Measurements from ENCODE around the gene TSHZ2. TPM values are rescaled to one million over a fixed set of nuclear protein-coding genes. Genes with fewer than 3 reads are reported as not detected.

Gene TSHZ2
- total RNA-seq, 1 experiment from 2014 or later = 0.20 TPM

DNA sequence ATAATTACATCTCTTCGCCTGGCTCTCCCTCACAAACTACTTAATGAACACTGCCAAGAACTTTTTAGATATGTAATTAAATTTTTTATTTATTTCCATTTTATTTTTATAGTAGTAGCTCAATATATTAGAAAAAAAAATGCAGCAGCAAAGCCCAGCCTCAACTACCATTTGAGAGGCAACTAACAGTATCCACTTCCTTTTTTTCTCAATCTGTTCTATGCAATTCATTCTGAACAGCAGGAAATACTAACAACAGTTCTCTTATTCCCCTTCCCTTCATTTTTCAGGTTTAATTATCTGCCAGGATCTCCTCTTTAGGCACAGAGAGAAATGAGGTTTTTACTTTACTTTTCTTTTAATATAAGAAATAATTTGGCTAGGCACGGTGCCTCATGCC lies 508.8 kb downstream of the TSHZ2 start (continued):
- TF ChIP-seq, protein P1, sequence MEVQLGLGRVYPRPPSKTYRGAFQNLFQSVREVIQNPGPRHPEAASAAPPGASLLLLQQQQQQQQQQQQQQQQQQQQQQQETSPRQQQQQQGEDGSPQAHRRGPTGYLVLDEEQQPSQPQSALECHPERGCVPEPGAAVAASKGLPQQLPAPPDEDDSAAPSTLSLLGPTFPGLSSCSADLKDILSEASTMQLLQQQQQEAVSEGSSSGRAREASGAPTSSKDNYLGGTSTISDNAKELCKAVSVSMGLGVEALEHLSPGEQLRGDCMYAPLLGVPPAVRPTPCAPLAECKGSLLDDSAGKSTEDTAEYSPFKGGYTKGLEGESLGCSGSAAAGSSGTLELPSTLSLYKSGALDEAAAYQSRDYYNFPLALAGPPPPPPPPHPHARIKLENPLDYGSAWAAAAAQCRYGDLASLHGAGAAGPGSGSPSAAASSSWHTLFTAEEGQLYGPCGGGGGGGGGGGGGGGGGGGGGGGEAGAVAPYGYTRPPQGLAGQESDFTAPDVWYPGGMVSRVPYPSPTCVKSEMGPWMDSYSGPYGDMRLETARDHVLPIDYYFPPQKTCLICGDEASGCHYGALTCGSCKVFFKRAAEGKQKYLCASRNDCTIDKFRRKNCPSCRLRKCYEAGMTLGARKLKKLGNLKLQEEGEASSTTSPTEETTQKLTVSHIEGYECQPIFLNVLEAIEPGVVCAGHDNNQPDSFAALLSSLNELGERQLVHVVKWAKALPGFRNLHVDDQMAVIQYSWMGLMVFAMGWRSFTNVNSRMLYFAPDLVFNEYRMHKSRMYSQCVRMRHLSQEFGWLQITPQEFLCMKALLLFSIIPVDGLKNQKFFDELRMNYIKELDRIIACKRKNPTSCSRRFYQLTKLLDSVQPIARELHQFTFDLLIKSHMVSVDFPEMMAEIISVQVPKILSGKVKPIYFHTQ (CRISPR knock-in tag; IDR thresholded peaks at IDR 0.05) = no peak

DNA sequence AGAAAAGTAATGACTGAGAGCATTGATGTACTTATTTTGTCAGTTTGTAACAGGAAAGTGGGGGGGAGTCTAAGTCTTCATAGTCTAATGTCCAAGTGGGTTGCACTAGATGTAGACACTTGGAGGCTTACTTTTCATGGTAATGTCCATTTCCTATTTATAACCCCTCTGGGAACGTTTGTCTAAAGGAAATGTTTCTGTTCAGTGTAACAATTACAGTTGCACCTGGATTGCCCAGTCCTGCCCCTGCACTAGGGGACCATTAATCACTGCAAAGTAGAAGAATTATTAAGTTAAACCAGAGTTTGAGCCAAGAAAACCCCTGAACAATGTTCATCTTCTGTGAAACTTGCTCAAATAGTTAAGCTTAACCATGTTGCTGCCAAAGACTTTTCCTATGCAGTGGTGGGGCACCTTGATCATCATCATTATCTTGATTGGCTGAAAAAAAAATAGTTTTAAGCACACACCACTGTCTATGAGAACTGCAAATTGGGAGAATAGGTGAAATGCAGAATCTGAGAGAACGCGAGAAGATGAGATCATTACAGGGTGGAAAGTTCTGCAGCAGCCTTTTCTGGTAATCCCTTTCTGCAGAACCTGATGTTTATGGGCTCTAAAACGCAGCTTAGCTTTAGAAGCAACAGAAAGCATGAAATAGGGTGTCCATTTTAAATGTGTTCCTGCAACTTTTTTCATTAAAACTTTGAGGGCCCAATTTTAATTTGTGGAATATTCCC lies 515.5 kb downstream of the TSHZ2 start:
- Mint-ChIP-seq H3K27me3 (ENCODE audit: low read depth) (no peaks in the 10 kb centered on the region), H3K4me3 (no peak overlapping the region), H3K27ac (no peak overlapping the region), H3K36me3 (no peaks in the 10 kb centered on the region), H3K4me1 (peaks cover 9% of the 10 kb centered on the region), H3K9me3 (no peaks in the 10 kb centered on the region)
- ATAC-seq (no peak), DNase-seq (ENCODE audit: low spot score) (no peak)
- TF ChIP-seq NFE2L1 (CRISPR knock-in tag; IDR thresholded peaks at IDR 0.05) (no peak), TEAD1 (CRISPR knock-in tag; IDR thresholded peaks at IDR 0.05) (no peak), GRHL2 (CRISPR knock-in tag; IDR thresholded peaks at IDR 0.05; ENCODE audit: insufficient replicate concordance, severe bottlenecking) (no peak), ELF4 (CRISPR knock-in tag; IDR thresholded peaks at IDR 0.05; ENCODE audit: low read depth) (no peak)
- TF ChIP-seq, protein P2, sequence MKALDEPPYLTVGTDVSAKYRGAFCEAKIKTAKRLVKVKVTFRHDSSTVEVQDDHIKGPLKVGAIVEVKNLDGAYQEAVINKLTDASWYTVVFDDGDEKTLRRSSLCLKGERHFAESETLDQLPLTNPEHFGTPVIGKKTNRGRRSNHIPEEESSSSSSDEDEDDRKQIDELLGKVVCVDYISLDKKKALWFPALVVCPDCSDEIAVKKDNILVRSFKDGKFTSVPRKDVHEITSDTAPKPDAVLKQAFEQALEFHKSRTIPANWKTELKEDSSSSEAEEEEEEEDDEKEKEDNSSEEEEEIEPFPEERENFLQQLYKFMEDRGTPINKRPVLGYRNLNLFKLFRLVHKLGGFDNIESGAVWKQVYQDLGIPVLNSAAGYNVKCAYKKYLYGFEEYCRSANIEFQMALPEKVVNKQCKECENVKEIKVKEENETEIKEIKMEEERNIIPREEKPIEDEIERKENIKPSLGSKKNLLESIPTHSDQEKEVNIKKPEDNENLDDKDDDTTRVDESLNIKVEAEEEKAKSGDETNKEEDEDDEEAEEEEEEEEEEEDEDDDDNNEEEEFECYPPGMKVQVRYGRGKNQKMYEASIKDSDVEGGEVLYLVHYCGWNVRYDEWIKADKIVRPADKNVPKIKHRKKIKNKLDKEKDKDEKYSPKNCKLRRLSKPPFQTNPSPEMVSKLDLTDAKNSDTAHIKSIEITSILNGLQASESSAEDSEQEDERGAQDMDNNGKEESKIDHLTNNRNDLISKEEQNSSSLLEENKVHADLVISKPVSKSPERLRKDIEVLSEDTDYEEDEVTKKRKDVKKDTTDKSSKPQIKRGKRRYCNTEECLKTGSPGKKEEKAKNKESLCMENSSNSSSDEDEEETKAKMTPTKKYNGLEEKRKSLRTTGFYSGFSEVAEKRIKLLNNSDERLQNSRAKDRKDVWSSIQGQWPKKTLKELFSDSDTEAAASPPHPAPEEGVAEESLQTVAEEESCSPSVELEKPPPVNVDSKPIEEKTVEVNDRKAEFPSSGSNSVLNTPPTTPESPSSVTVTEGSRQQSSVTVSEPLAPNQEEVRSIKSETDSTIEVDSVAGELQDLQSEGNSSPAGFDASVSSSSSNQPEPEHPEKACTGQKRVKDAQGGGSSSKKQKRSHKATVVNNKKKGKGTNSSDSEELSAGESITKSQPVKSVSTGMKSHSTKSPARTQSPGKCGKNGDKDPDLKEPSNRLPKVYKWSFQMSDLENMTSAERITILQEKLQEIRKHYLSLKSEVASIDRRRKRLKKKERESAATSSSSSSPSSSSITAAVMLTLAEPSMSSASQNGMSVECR (CRISPR knock-in tag; IDR thresholded peaks at IDR 0.05; ENCODE audit: borderline replicate concordance) = no peak
- TF ChIP-seq, protein P3, sequence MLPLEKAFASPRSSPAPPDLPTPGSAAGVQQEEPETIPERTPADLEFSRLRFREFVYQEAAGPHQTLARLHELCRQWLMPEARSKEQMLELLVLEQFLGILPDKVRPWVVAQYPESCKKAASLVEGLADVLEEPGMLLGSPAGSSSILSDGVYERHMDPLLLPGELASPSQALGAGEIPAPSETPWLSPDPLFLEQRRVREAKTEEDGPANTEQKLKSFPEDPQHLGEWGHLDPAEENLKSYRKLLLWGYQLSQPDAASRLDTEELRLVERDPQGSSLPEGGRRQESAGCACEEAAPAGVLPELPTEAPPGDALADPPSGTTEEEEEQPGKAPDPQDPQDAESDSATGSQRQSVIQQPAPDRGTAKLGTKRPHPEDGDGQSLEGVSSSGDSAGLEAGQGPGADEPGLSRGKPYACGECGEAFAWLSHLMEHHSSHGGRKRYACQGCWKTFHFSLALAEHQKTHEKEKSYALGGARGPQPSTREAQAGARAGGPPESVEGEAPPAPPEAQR (CRISPR knock-in tag; IDR thresholded peaks at IDR 0.05) = no peak
- TF ChIP-seq, protein P4, sequence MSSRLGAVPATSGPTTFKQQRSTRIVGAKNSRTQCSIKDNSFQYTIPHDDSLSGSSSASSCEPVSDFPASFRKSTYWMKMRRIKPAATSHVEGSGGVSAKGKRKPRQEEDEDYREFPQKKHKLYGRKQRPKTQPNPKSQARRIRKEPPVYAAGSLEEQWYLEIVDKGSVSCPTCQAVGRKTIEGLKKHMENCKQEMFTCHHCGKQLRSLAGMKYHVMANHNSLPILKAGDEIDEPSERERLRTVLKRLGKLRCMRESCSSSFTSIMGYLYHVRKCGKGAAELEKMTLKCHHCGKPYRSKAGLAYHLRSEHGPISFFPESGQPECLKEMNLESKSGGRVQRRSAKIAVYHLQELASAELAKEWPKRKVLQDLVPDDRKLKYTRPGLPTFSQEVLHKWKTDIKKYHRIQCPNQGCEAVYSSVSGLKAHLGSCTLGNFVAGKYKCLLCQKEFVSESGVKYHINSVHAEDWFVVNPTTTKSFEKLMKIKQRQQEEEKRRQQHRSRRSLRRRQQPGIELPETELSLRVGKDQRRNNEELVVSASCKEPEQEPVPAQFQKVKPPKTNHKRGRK (CRISPR knock-in tag; IDR thresholded peaks at IDR 0.05; ENCODE audit: borderline replicate concordance) = no peak
- CTCF ChIA-PET = no interaction called here
- POLR2A ChIA-PET = no interaction called here

DNA sequence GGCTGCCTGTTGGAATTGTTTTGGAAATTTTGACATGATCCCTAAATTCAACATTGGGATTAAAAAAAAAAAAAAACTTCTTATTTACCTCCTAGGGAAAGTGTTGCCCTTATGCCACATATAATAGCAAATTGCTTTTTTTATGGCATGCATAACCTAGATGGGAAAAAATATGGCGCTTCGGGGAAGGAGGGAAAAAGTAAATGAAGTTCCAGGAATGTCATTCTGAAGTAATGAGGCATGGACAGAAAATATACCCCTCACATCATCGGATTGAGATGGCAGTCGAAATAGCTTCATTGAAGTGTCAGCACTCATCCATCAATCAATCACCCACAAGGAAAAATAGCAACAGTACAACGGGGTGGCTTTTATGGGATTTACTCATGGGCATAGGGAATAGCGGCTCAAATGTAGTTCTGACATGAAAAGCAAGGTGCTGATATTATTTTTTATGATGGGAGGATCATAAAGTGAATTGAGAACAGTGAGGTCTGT lies 516.7 kb downstream of the TSHZ2 start:
- CTCF ChIA-PET = interaction anchor here (1.6 kb wide), 1 partner anchor 75 kb away, joined by 3 read pairs; no protein-coding TSS in a partner anchor
- no peak for ATAC-seq
- Mint-ChIP-seq H3K4me1 (peaks cover 9% of the 10 kb centered on the region), H3K36me3 (no peaks in the 10 kb centered on the region), H3K4me3 (no peak overlapping the region), H3K27me3 (ENCODE audit: low read depth) (no peaks in the 10 kb centered on the region), H3K27ac (no peak overlapping the region), H3K9me3 (no peaks in the 10 kb centered on the region)
- POLR2A ChIA-PET = no interaction called here
- DNase-seq (ENCODE audit: low spot score) = no peak
- TF ChIP-seq, protein P5, sequence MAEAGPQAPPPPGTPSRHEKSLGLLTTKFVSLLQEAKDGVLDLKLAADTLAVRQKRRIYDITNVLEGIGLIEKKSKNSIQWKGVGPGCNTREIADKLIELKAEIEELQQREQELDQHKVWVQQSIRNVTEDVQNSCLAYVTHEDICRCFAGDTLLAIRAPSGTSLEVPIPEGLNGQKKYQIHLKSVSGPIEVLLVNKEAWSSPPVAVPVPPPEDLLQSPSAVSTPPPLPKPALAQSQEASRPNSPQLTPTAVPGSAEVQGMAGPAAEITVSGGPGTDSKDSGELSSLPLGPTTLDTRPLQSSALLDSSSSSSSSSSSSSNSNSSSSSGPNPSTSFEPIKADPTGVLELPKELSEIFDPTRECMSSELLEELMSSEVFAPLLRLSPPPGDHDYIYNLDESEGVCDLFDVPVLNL (CRISPR knock-in tag; IDR thresholded peaks at IDR 0.05; ENCODE audit: borderline replicate concordance, low read depth) = no peak
- TF ChIP-seq PRRX2 (CRISPR knock-in tag; IDR thresholded peaks at IDR 0.05) (no peak), MXD4 (CRISPR knock-in tag; IDR thresholded peaks at IDR 0.05; ENCODE audit: borderline replicate concordance) (no peak), SMAD3 (CRISPR knock-in tag; IDR thresholded peaks at IDR 0.05; ENCODE audit: borderline replicate concordance) (no peak), NR3C1 (CRISPR knock-in tag; conservative IDR thresholded peaks at IDR 0.05; ENCODE audit: low read depth) (no peak), GTF2I (CRISPR knock-in tag; conservative IDR thresholded peaks at IDR 0.05) (no peak)
- TF ChIP-seq, protein P6, sequence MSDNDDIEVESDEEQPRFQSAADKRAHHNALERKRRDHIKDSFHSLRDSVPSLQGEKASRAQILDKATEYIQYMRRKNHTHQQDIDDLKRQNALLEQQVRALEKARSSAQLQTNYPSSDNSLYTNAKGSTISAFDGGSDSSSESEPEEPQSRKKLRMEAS (CRISPR knock-in tag; IDR thresholded peaks at IDR 0.05) = no peak
- TF ChIP-seq, protein P1 (CRISPR knock-in tag; IDR thresholded peaks at IDR 0.05) = no peak

Data from WTC11 (cell line).